HepG2 (cell line): ENCODE data around the gene KISS1. TPM values are rescaled to one million over a fixed set of nuclear protein-coding genes. Genes with fewer than 3 reads are reported as not detected.
A peak's percentile ranks its signal among the peaks of the same experiment; 100 is the strongest.

Experiments
- ARID2 ChIP-seq: sonication (generic); formaldehyde crosslinking; IDR thresholded peaks from 2 replicates; pipeline ENCODE4 v1.8.1; 2022; ENCODE audit warnings: mild to moderate bottlenecking, missing genetic modification reagents, borderline replicate concordance
- BRD4 ChIP-seq: sonication (generic); formaldehyde crosslinking; IDR thresholded peaks from 2 replicates; pipeline ENCODE4 v1.4.0; 2020; ENCODE audit warnings: missing genetic modification reagents
- CHD2 ChIP-seq: IDR thresholded peaks from 2 replicates; pipeline ENCODE4 v1.6.1; 2011; ENCODE audit warnings: low read depth, low read length, improper control_type of control experiment
- CREM ChIP-seq, 2 experiments: sonication (generic) in 1 of 2; formaldehyde crosslinking in 1 of 2; IDR thresholded peaks; 2 replicates each; pipeline versions ENCODE4 v1.4.0 to v1.6.1; 2016 to 2020; ENCODE audit warnings: antibody characterized with exemption in 1 of 2, mild to moderate bottlenecking in 1 of 2, missing genetic modification reagents in 1 of 2
- HMGXB4 ChIP-seq, 2 experiments: sonication (generic) in 1 of 2; formaldehyde crosslinking in 1 of 2; IDR thresholded peaks; 2 replicates each; pipeline versions ENCODE4 v1.4.0 to v1.6.1; 2018 to 2020; ENCODE audit warnings: missing genetic modification reagents in 2 of 2, borderline replicate concordance in 1 of 2, low read depth in 1 of 2, mild to moderate bottlenecking in 1 of 2, missing biosample characterization in 1 of 2
- NCOA2 ChIP-seq: sonication (generic); formaldehyde crosslinking; IDR thresholded peaks from 2 replicates; pipeline ENCODE4 v1.8.0; 2022; ENCODE audit warnings: inconsistent platforms
- POLR2A ChIP-seq, 2 experiments: IDR thresholded peaks; 2 replicates each; pipeline ENCODE4 v1.6.1; 2011; ENCODE audit warnings: low read depth in 2 of 2, low read length in 2 of 2, mild to moderate bottlenecking in 1 of 2, moderate library complexity in 1 of 2; ENCODE audit not compliant: insufficient read depth in 1 of 2
- PRMT3 ChIP-seq: sonication (generic); formaldehyde crosslinking; IDR thresholded peaks from 2 replicates; pipeline ENCODE4 v1.8.1; 2022; ENCODE audit warnings: low read depth, mild to moderate bottlenecking, moderate library complexity, missing genetic modification reagents, borderline replicate concordance
- RNF2 ChIP-seq: fragments of 450-650 bp; conservative IDR thresholded peaks from 2 replicates; pipeline ENCODE4 v1.6.1; 2016; ENCODE audit warnings: low read depth
- RXRB ChIP-seq: IDR thresholded peaks from 2 replicates; pipeline ENCODE4 v1.6.1; 2016; ENCODE audit warnings: borderline replicate concordance, missing genetic modification reagents, missing compliant biosample characterization
- SAFB2 ChIP-seq: sonication (generic); formaldehyde crosslinking; IDR thresholded peaks from 2 replicates; pipeline ENCODE4 v1.5.1; 2020; ENCODE audit warnings: missing genetic modification reagents, low read depth, mild to moderate bottlenecking, borderline replicate concordance
- SP5 ChIP-seq: IDR thresholded peaks from 2 replicates; pipeline ENCODE4 v1.6.1; 2016; ENCODE audit warnings: low read depth, borderline replicate concordance
- TGIF2 ChIP-seq: IDR thresholded peaks from 2 replicates; pipeline ENCODE4 v1.6.1; 2016; ENCODE audit warnings: control low read depth, missing compliant biosample characterization
- ZNF232 ChIP-seq: sonication (generic); formaldehyde crosslinking; IDR thresholded peaks from 2 replicates; pipeline ENCODE4 v1.4.0; 2020; ENCODE audit warnings: missing genetic modification reagents, borderline replicate concordance
- ZNF281 ChIP-seq: sonication (generic); formaldehyde crosslinking; IDR thresholded peaks from 2 replicates; pipeline ENCODE4 v1.4.0; 2020; ENCODE audit warnings: missing genetic modification reagents, borderline replicate concordance
- ZNF326 ChIP-seq: sonication (generic); formaldehyde crosslinking; IDR thresholded peaks from 2 replicates; pipeline ENCODE4 v1.4.0; 2020; ENCODE audit warnings: missing genetic modification reagents, borderline replicate concordance
- ZNF530 ChIP-seq: sonication (generic); formaldehyde crosslinking; IDR thresholded peaks from 2 replicates; pipeline ENCODE4 v1.5.0; 2020; ENCODE audit warnings: low read depth, mild to moderate bottlenecking, missing genetic modification reagents
- ZNF687 ChIP-seq: sonication (generic); formaldehyde crosslinking; IDR thresholded peaks from 2 replicates; pipeline ENCODE4 v1.5.1; 2020; ENCODE audit warnings: mild to moderate bottlenecking, missing genetic modification reagents, moderate library complexity
- polyA plus RNA-seq, 8 experiments: library from polyadenylated mRNA; depleted of rRNA in 3 of 8; stranded (reverse) in 7 of 8; unstranded in 1 of 8; fragments of >200 nt; fragmentation: Illumina TruSeq in 4 of 8; extraction: Trizol in 4 of 8; gene quantifications; 2 replicates each; pipeline versions ENCODE4 v1.2.1 to v1.2.3, GENCODE V29; 2011 to 2016; ENCODE audit warnings: low read depth in 4 of 8, missing spikeins in 1 of 8, mixed read lengths in 1 of 8; ENCODE audit not compliant: insufficient read depth in 1 of 8
- total RNA-seq, 5 experiments: library from RNA; depleted of rRNA; stranded (reverse); fragments of >200 nt; fragmentation: Illumina TruSeq; extraction: Trizol; gene quantifications; 2 replicates each; pipeline ENCODE4 v1.2.3, GENCODE V29; 2016; ENCODE audit warnings: low read depth in 1 of 5

The KISS1 gene
- total and polyA plus RNA-seq, 2 of the 13 experiments (the other 11 are each of a cell fraction or from before 2014, with no cell fraction given): 0.24 to 0.80 TPM

- TF ChIP-seq POLR2A (IDR thresholded peaks at IDR 0.05; ENCODE audit: insufficient read depth in 1 of 2, low read depth in 2 of 2, low read length in 2 of 2): no peak
- no peak for TF ChIP-seq BRD4 (CRISPR knock-in tag)
- no peak for TF ChIP-seq SAFB2 (CRISPR knock-in tag)
- no peak for TF ChIP-seq RNF2
- peak; percentile 61 for TF ChIP-seq ZNF687 (CRISPR knock-in tag)
- no peak for TF ChIP-seq ARID2 (CRISPR knock-in tag)
- no peak for TF ChIP-seq ZNF232
- no peak for TF ChIP-seq NCOA2 (CRISPR knock-in tag)
- no peak for TF ChIP-seq TGIF2 (CRISPR knock-in tag)
- no peak for TF ChIP-seq SP5 (CRISPR knock-in tag)
- no peak for TF ChIP-seq PRMT3 (CRISPR knock-in tag)
- no peak for TF ChIP-seq CHD2
- no peak for TF ChIP-seq ZNF530 (CRISPR knock-in tag)
- TF ChIP-seq ZNF281 (CRISPR knock-in tag): no peak
- no peak for TF ChIP-seq ZNF326 (CRISPR knock-in tag)
- TF ChIP-seq HMGXB4 (CRISPR knock-in tag; IDR thresholded peaks at IDR 0.05; ENCODE audit: borderline replicate concordance in 1 of 2, low read depth in 1 of 2): no peak
- TF ChIP-seq CREM (IDR thresholded peaks at IDR 0.05): no peak
- TF ChIP-seq CREM (CRISPR knock-in tag; IDR thresholded peaks at IDR 0.05): no peak
- TF ChIP-seq RXRB (CRISPR knock-in tag): peak; percentile 74; the same call in 1 of the 2 replicates
Measured at GRCh38 chr1:204225841-204226735, 29.8 kb upstream of the KISS1 start (continued).
